A549 (cell line): Measurements from ENCODE around the gene GNG14. TPM values are rescaled to one million over a fixed set of nuclear protein-coding genes. Genes with fewer than 3 reads are reported as not detected.
"Not testable (repeated sequence)": the region's sequence is repeated elsewhere in the genome, so short reads cannot be mapped to it uniquely, and the experiment has no call there.

Source experiments
- ATAC-seq, 2 experiments: fragments of 200-7000 bp in 1 of 2; fragments of >200 bp in 1 of 2; cut with Nextera tagmentation in 1 of 2; cut with Tn5 transposase in 1 of 2; 3 replicates each; pipeline versions ENCODE4 v1.8.0 to v1.9.1; 2018 to 2020; ENCODE audit warnings: mild to moderate bottlenecking in 1 of 2, moderate library complexity in 1 of 2
- CTCF ChIA-PET: fragments of 300-600 bp; sonication (Branson Sonifier 250); formaldehyde crosslinking; extraction: SDS; loops from one replicate; lab custom pipeline; 2021; ENCODE audit warnings: antibody characterized with exemption, inconsistent platforms; lab: Yijun Ruan, JAX
- POLR2A ChIA-PET: fragments of 350-600 bp; formaldehyde crosslinking; extraction: SDS; loops from one replicate; lab custom pipeline; 2021; ENCODE audit warnings: antibody characterized with exemption, inconsistent platforms; lab: Yijun Ruan, JAX
- DNase-seq, 2 experiments: peaks; one replicate each; pipeline versions ENCODE4 v3.0.0 to v3.0.0-alpha.2; 2011 to 2016; ENCODE audit warnings: low read depth in 1 of 2, low spot score in 1 of 2
- FAIRE-seq: peaks from 2 replicates; lab custom pipeline; 2011; peaks lifted over from hg19 to GRCh38; lab: Jason Lieb, UNC
- H3K27ac ChIP-seq, 2 experiments: fragments of >200 bp; sonication (Bioruptor Twin); formaldehyde crosslinking; 3 replicates each; pipeline ENCODE4 v1.5.1; 2016 to 2017
- H3K4me1 ChIP-seq: fragments of >200 bp; sonication (Bioruptor Twin); formaldehyde crosslinking; 3 replicates; pipeline ENCODE4 v1.6.1; 2016
- H3K4me2 ChIP-seq: fragments of >200 bp; sonication (Bioruptor Twin); formaldehyde crosslinking; 3 replicates; pipeline ENCODE4 v1.6.1; 2016
- H3K4me3 ChIP-seq: fragments of >200 bp; sonication (Bioruptor Twin); formaldehyde crosslinking; 3 replicates; pipeline ENCODE4 v1.5.1; 2016
- H3K9me3 ChIP-seq: fragments of >200 bp; sonication (Bioruptor Twin); formaldehyde crosslinking; 3 replicates; pipeline ENCODE4 v1.6.1; 2016
- CBX2 ChIP-seq: fragments of 200-600 bp; sonication (generic); IDR thresholded peaks from 2 replicates; pipeline ENCODE4 v1.6.1; 2016; ENCODE audit warnings: low read depth, mild to moderate bottlenecking, borderline replicate concordance
- CEBPB ChIP-seq, 2 experiments: fragments of >200 bp in 1 of 2; sonication (Bioruptor Twin) in 1 of 2; formaldehyde crosslinking in 1 of 2; IDR thresholded peaks; 2 replicates each; pipeline ENCODE4 v1.6.1; 2012 to 2016
- EP300 ChIP-seq, 2 experiments: fragments of >200 bp; sonication (Bioruptor Twin); formaldehyde crosslinking; IDR thresholded peaks; 2 replicates in 1 of 2; 3 replicates in 1 of 2; pipeline ENCODE4 v1.6.1; 2016 to 2017
- ESRRA ChIP-seq: fragments of 150-350 bp; IDR thresholded peaks from 2 replicates; pipeline ENCODE4 v1.6.1; 2014; ENCODE audit warnings: mild to moderate bottlenecking, low read length, borderline replicate concordance
- FOSB ChIP-seq: fragments of 250-450 bp; sonication (Bioruptor Pico); IDR thresholded peaks from 2 replicates; pipeline ENCODE4 v1.5.0; 2020; ENCODE audit warnings: mild to moderate bottlenecking, moderate library complexity
- FOXS1 ChIP-seq: fragments of 250-450 bp; sonication (Bioruptor Pico); IDR thresholded peaks from 2 replicates; pipeline ENCODE4 v1.5.0; 2020; ENCODE audit warnings: mild to moderate bottlenecking, moderate library complexity
- MAZ ChIP-seq: fragments of 150-350 bp; IDR thresholded peaks from 2 replicates; pipeline ENCODE4 v1.6.1; 2014; ENCODE audit warnings: antibody characterized with exemption, low read depth, low read length, borderline replicate concordance
- NPAS2 ChIP-seq: fragments of 250-450 bp; sonication (Bioruptor Pico); IDR thresholded peaks from 2 replicates; pipeline ENCODE4 v1.8.0; 2022; ENCODE audit warnings: mild to moderate bottlenecking, moderate library complexity, borderline replicate concordance
- NR3C1 ChIP-seq: fragments of >200 bp; sonication (Bioruptor Twin); formaldehyde crosslinking; IDR thresholded peaks from 3 replicates; pipeline ENCODE4 v1.6.1; 2017
- PHF8 ChIP-seq: fragments of 200-600 bp; sonication (generic); IDR thresholded peaks from 2 replicates; pipeline ENCODE4 v1.6.1; 2016; ENCODE audit warnings: low read depth, mild to moderate bottlenecking, antibody characterized with exemption, moderate library complexity, borderline replicate concordance
- POLR2A ChIP-seq: IDR thresholded peaks from 2 replicates; pipeline ENCODE4 v1.6.1; 2012; ENCODE audit warnings: mild to moderate bottlenecking, low read length
- POLR2AphosphoS2 ChIP-seq: conservative IDR thresholded peaks from 2 replicates; pipeline ENCODE4 v1.6.1; 2012; ENCODE audit warnings: low read length, improper control_type of control experiment, inconsistent platforms
- RARB ChIP-seq: fragments of 250-450 bp; sonication (Bioruptor Pico); IDR thresholded peaks from 2 replicates; pipeline ENCODE4 v1.8.0; 2021; ENCODE audit warnings: mild to moderate bottlenecking, moderate library complexity
- RCOR1 ChIP-seq: fragments of 150-350 bp; IDR thresholded peaks from 2 replicates; pipeline ENCODE4 v1.6.1; 2014; ENCODE audit warnings: antibody characterized with exemption, low read length, low read depth
- RFX5 ChIP-seq: fragments of 450-650 bp; IDR thresholded peaks from 2 replicates; pipeline ENCODE4 v1.7.1; 2014; ENCODE audit warnings: antibody characterized with exemption, mild to moderate bottlenecking, moderate library complexity
- SREBF2 ChIP-seq: fragments of 450-650 bp; IDR thresholded peaks from 2 replicates; pipeline ENCODE4 v1.6.1; 2014; ENCODE audit warnings: mild to moderate bottlenecking, moderate library complexity
- TP53 ChIP-seq: fragments of 250-450 bp; sonication (Bioruptor Pico); IDR thresholded peaks from 2 replicates; pipeline ENCODE4 v1.5.0; 2021; ENCODE audit warnings: mild to moderate bottlenecking, moderate library complexity
- ZSCAN20 ChIP-seq: fragments of 250-450 bp; sonication (Bioruptor Pico); IDR thresholded peaks from 2 replicates; pipeline ENCODE4 v1.8.0; 2022; ENCODE audit warnings: mild to moderate bottlenecking, moderate library complexity
- WGBS: methylation state at CpG from one replicate; pipeline ENCODE4 v1.1.6; 2017; ENCODE audit errors: missing lambda C conversion rate; 5-methylcytosine and 5-hydroxymethylcytosine counted together
- polyA plus RNA-seq, 4 experiments: library from polyadenylated mRNA; depleted of rRNA in 3 of 4; stranded (reverse); fragments of >200 nt; fragmentation: RNase III in 1 of 4; extraction: RNeasy Plus Mini Kit Qiagen cat#74134 plus additional on column Dnase treatment in 1 of 4; gene quantifications; 2 replicates in 3 of 4; 3 replicates in 1 of 4; pipeline ENCODE4 v1.2.3, GENCODE V29; 2011 to 2017
- TF ChIP-seq, protein P1 (sequence below): fragments of >200 bp; sonication (Bioruptor Twin); formaldehyde crosslinking; IDR thresholded peaks from 2 replicates; pipeline ENCODE4 v1.6.1; 2016
- TF ChIP-seq, protein P2 (sequence below): fragments of 150-350 bp; IDR thresholded peaks from 2 replicates; pipeline ENCODE4 v1.6.1; 2014; ENCODE audit warnings: low read depth, mild to moderate bottlenecking, low read length
- TF ChIP-seq, protein P3 (sequence below): IDR thresholded peaks from 2 replicates; pipeline ENCODE4 v1.6.1; 2012; ENCODE audit warnings: low read depth, borderline replicate concordance
- TF ChIP-seq, protein P4 (sequence below): IDR thresholded peaks from 2 replicates; pipeline ENCODE4 v1.6.1; 2012
- TF ChIP-seq, protein P5 (sequence below): fragments of 250-450 bp; sonication (Bioruptor Pico); IDR thresholded peaks from 2 replicates; pipeline ENCODE4 v1.5.0; 2021; ENCODE audit warnings: mild to moderate bottlenecking, moderate library complexity, borderline replicate concordance
- TF ChIP-seq, protein P6 (sequence below): fragments of 200-600 bp; sonication (generic); IDR thresholded peaks from 2 replicates; pipeline ENCODE4 v1.6.1; 2016; ENCODE audit warnings: antibody characterized with exemption, mild to moderate bottlenecking, moderate library complexity

Gene GNG14
- polyA plus RNA-seq, 2 of the 4 experiments (the other 2 are of a cell fraction) = not detected

DNA sequence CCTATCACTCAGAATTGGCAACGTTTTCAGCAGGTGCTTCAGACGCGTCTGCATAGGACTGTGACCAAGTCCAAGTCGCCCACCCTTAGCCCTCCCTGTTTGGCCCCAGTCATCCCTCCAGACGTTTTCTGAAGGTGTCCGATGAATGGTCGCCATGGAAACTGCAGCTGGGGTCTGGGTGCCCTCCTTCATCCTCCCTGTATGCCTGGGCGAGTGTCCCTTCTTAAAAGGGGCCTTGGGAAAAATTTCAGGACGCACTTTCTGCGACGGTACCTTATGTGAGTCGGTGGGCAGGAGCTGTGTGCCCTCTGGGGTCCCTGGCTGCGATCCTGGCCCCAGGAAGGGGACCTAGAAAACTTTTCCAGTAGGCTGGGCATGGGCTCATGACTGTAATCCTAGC, 46.3 kb upstream of the GNG14 start:
- Histone ChIP-seq H3K4me3 (no peak overlapping the region), H3K4me2 (no peak overlapping the region), H3K9me3 (peaks cover 19% of the 10 kb centered on the region; the same call in 2 of the 3 replicates), H3K4me1 (no peaks in the 10 kb centered on the region), H3K27ac (no peak overlapping the region)
- no peak for TF ChIP-seq RCOR1
- TF ChIP-seq POLR2A = no peak
- no peak for TF ChIP-seq POLR2AphosphoS2
- TF ChIP-seq, protein P1, sequence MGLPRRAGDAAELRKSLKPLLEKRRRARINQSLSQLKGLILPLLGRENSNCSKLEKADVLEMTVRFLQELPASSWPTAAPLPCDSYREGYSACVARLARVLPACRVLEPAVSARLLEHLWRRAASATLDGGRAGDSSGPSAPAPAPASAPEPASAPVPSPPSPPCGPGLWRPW = no peak
- no peak for TF ChIP-seq ESRRA
- no peak for TF ChIP-seq FOXS1 (CRISPR knock-in tag)
- no peak for TF ChIP-seq CEBPB (IDR thresholded peaks at IDR 0.05)
- TF ChIP-seq RFX5 = no peak
- TF ChIP-seq SREBF2 = no peak
- ATAC-seq = no peak
- ChIA-PET POLR2A (no interaction called here), CTCF (no interaction called here)
- no peak for DNase-seq
- no peak for FAIRE-seq
- WGBS = 54% methylated on average over 8 of the region's 13 CpGs

DNA sequence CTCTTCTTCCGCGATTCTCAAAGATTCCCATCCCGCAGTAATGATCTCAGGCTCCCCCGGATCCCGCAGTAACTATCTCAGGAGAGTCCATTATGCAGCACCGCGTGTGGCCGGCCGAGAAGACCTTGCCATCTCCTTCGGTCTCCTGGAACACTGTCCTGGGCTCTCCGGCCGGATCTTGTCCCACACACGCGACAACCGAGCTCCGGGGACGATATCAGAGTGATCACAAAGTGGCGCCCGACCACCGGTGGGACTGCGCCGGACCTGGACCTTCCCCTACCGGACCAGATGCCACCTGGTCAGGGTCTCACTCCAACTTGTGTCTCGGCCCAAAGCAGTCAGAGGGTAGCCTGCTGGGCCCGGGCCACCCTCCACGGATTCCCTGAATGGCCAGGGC, 45.3 kb upstream of the GNG14 start:
- TF ChIP-seq ZSCAN20 (no peak), FOSB (no peak)
- Histone ChIP-seq H3K4me3 (no peak overlapping the region), H3K27ac (no peak overlapping the region), H3K9me3 (peaks cover 16% of the 10 kb centered on the region; the same call in 1 of the 3 replicates), H3K4me2 (no peak overlapping the region), H3K4me1 (no peaks in the 10 kb centered on the region)
- ChIA-PET POLR2A (no interaction called here), CTCF (interaction anchor here (0.9 kb wide), 1 partner anchor 27 kb away, joined by 3 read pairs; a partner anchor contains a TSS)
- DNase-seq (no peak), FAIRE-seq (no peak), ATAC-seq (no peak)
- 92% methylated on average over 23 of the region's 26 CpGs for WGBS

DNA sequence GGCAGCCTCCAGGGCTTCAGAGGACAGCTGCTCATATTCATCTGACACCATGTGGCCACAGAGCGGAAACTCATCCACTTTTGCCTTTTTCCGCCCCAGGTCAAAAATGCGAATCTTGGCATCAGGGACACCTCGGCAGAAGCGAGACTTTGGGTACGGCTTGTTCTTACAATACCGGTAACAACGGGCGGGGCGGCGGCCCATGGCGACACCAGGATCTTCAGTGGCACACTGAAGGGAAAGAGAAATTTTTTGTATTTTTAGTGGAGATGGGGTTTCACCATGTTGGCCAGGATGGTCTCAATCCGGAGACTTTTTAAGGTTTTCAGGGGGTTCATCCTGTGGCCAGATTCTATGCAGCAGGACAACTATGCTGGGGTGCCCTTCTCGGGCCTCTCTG, 44.1 kb upstream of the GNG14 start:
- CTCF ChIA-PET, POLR2A ChIA-PET, H3K4me3 ChIP-seq, H3K4me2 ChIP-seq, DNase-seq, H3K4me1 ChIP-seq, H3K27ac ChIP-seq, ATAC-seq, FAIRE-seq: not testable (repeated sequence)
- WGBS = 88% methylated on average over 14 of the region's 14 CpGs
- peaks cover 13% of the 10 kb centered on the region; the same call in 1 of the 3 replicates for H3K9me3 ChIP-seq

DNA sequence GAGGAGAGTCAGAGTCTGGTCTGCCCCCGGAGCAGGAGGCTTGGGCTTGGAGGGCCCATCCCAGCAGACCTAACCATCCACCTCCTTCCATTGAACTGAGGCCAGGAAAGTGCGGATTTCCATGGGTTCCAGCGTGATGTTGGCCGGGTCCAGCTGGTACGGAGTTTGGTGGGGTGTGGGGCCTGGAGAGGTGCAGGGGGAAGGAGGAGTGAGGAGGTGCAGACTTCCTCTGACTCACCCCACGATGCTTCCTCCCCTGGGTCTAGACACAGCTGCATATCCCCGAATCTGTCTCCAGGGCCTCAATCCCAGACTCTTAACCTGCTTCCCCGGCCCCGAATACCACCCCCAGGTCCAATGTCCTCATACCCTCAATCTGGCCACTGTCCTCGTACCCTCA, 41.2 kb upstream of the GNG14 start:
- Histone ChIP-seq H3K9me3 (peaks cover 5% of the 10 kb centered on the region; the same call in 1 of the 3 replicates), H3K4me2 (no peak overlapping the region), H3K4me3 (no peak overlapping the region), H3K27ac (no peak overlapping the region), H3K4me1 (no peaks in the 10 kb centered on the region)
- ChIA-PET CTCF (no interaction called here), POLR2A (no interaction called here)
- no peak for DNase-seq
- FAIRE-seq = no peak
- 93% methylated on average over 6 of the region's 10 CpGs for WGBS
- no peak for ATAC-seq
- TF ChIP-seq, protein P2, sequence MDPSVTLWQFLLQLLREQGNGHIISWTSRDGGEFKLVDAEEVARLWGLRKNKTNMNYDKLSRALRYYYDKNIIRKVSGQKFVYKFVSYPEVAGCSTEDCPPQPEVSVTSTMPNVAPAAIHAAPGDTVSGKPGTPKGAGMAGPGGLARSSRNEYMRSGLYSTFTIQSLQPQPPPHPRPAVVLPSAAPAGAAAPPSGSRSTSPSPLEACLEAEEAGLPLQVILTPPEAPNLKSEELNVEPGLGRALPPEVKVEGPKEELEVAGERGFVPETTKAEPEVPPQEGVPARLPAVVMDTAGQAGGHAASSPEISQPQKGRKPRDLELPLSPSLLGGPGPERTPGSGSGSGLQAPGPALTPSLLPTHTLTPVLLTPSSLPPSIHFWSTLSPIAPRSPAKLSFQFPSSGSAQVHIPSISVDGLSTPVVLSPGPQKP = no peak
- TF ChIP-seq, protein P3, sequence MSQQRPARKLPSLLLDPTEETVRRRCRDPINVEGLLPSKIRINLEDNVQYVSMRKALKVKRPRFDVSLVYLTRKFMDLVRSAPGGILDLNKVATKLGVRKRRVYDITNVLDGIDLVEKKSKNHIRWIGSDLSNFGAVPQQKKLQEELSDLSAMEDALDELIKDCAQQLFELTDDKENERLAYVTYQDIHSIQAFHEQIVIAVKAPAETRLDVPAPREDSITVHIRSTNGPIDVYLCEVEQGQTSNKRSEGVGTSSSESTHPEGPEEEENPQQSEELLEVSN = no peak
- TF ChIP-seq NR3C1 (no peak), PHF8 (no peak), EP300 (IDR thresholded peaks at IDR 0.05) (no peak), TP53 (CRISPR knock-in tag) (no peak), ZSCAN20 (no peak), NPAS2 (CRISPR knock-in tag) (no peak), RARB (CRISPR knock-in tag) (no peak), CBX2 (no peak), MAZ (no peak), RCOR1 (no peak), CEBPB (IDR thresholded peaks at IDR 0.05) (no peak)
- TF ChIP-seq, protein P4, sequence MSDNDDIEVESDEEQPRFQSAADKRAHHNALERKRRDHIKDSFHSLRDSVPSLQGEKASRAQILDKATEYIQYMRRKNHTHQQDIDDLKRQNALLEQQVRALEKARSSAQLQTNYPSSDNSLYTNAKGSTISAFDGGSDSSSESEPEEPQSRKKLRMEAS = no peak
- TF ChIP-seq, protein P5, sequence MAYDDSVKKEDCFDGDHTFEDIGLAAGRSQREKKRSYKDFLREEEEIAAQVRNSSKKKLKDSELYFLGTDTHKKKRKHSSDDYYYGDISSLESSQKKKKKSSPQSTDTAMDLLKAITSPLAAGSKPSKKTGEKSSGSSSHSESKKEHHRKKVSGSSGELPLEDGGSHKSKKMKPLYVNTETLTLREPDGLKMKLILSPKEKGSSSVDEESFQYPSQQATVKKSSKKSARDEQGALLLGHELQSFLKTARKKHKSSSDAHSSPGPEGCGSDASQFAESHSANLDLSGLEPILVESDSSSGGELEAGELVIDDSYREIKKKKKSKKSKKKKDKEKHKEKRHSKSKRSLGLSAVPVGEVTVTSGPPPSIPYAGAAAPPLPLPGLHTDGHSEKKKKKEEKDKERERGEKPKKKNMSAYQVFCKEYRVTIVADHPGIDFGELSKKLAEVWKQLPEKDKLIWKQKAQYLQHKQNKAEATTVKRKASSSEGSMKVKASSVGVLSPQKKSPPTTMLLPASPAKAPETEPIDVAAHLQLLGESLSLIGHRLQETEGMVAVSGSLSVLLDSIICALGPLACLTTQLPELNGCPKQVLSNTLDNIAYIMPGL (CRISPR knock-in tag) = no peak
- TF ChIP-seq, protein P6, sequence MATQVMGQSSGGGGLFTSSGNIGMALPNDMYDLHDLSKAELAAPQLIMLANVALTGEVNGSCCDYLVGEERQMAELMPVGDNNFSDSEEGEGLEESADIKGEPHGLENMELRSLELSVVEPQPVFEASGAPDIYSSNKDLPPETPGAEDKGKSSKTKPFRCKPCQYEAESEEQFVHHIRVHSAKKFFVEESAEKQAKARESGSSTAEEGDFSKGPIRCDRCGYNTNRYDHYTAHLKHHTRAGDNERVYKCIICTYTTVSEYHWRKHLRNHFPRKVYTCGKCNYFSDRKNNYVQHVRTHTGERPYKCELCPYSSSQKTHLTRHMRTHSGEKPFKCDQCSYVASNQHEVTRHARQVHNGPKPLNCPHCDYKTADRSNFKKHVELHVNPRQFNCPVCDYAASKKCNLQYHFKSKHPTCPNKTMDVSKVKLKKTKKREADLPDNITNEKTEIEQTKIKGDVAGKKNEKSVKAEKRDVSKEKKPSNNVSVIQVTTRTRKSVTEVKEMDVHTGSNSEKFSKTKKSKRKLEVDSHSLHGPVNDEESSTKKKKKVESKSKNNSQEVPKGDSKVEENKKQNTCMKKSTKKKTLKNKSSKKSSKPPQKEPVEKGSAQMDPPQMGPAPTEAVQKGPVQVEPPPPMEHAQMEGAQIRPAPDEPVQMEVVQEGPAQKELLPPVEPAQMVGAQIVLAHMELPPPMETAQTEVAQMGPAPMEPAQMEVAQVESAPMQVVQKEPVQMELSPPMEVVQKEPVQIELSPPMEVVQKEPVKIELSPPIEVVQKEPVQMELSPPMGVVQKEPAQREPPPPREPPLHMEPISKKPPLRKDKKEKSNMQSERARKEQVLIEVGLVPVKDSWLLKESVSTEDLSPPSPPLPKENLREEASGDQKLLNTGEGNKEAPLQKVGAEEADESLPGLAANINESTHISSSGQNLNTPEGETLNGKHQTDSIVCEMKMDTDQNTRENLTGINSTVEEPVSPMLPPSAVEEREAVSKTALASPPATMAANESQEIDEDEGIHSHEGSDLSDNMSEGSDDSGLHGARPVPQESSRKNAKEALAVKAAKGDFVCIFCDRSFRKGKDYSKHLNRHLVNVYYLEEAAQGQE = no peak
